ENCODE data around the gene CD300C.

DNA sequence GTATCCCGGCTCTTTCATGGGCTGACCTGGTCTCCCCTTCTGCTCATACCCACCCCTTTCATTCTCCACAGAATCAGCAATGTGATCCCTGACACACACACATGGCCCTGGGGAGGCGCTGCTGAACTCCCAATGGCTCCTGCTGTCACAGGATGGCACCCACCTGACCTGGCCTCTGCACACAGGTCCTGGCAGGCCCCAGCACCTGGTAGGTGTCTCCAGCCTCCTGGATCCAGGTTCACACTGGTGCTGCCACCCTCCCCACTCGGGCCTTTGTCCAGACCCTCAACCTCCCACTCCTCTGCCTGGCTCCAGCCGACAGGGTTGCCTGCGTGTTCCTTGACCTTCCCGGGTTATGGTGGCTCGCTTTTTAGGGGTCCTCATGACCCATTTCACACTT lies 1.3 kb upstream of the CD300C start:
- TF ChIP-seq, protein P1, sequence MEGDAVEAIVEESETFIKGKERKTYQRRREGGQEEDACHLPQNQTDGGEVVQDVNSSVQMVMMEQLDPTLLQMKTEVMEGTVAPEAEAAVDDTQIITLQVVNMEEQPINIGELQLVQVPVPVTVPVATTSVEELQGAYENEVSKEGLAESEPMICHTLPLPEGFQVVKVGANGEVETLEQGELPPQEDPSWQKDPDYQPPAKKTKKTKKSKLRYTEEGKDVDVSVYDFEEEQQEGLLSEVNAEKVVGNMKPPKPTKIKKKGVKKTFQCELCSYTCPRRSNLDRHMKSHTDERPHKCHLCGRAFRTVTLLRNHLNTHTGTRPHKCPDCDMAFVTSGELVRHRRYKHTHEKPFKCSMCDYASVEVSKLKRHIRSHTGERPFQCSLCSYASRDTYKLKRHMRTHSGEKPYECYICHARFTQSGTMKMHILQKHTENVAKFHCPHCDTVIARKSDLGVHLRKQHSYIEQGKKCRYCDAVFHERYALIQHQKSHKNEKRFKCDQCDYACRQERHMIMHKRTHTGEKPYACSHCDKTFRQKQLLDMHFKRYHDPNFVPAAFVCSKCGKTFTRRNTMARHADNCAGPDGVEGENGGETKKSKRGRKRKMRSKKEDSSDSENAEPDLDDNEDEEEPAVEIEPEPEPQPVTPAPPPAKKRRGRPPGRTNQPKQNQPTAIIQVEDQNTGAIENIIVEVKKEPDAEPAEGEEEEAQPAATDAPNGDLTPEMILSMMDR (IDR thresholded peaks at IDR 0.05; ENCODE audit: poor library complexity), result no peak
- TF ChIP-seq EZH2phosphoT487 (IDR thresholded peaks at IDR 0.05; ENCODE audit: low read depth, severe bottlenecking, unreplicated experiment), result no peak

Measured in hepatocyte (in vitro differentiated cells).